HG02938 (cell line): Measurements from ENCODE around the gene KLF6.
"Not testable (repeated sequence)": the region's sequence is repeated elsewhere in the genome, so short reads cannot be mapped to it uniquely, and the experiment has no call there.

Source experiments
- ATAC-seq: cut with Tn5 transposase; IDR thresholded peaks from one replicate; pipeline ENCODE4 v1.9.1; 2021; ENCODE audit warnings: mild to moderate bottlenecking, moderate library complexity; ENCODE audit not compliant: unreplicated experiment

Gene KLF6

GRCh38 chr10:3735175-3735574, 49.8 kb downstream of the KLF6 start:
- no peak for ATAC-seq

GRCh38 chr10:3734111-3734510, 50.9 kb downstream of the KLF6 start:
- ATAC-seq, result no peak

- ATAC-seq, result not testable (repeated sequence)
Measured at GRCh38 chr10:3732183-3732582, 52.8 kb downstream of the KLF6 start.

- no peak for ATAC-seq
Measured at GRCh38 chr10:3729397-3729976, 55.5 kb downstream of the KLF6 start.

GRCh38 chr10:3728563-3728962, 56.4 kb downstream of the KLF6 start:
- ATAC-seq, result no peak

GRCh38 chr10:3727268-3727667, 57.7 kb downstream of the KLF6 start:
- no peak for ATAC-seq
